Measurements from ENCODE around the gene ZCCHC14. TPM values are rescaled to one million over a fixed set of nuclear protein-coding genes. Genes with fewer than 3 reads are reported as not detected.
"Not testable (repeated sequence)": the region's sequence is repeated elsewhere in the genome, so short reads cannot be mapped to it uniquely, and the experiment has no call there.

The ZCCHC14 gene
- total and polyA plus RNA-seq, 2 of the 13 experiments (the other 11 are each of a cell fraction or from before 2014, with no cell fraction given): 12.4 to 12.5 TPM

DNA sequence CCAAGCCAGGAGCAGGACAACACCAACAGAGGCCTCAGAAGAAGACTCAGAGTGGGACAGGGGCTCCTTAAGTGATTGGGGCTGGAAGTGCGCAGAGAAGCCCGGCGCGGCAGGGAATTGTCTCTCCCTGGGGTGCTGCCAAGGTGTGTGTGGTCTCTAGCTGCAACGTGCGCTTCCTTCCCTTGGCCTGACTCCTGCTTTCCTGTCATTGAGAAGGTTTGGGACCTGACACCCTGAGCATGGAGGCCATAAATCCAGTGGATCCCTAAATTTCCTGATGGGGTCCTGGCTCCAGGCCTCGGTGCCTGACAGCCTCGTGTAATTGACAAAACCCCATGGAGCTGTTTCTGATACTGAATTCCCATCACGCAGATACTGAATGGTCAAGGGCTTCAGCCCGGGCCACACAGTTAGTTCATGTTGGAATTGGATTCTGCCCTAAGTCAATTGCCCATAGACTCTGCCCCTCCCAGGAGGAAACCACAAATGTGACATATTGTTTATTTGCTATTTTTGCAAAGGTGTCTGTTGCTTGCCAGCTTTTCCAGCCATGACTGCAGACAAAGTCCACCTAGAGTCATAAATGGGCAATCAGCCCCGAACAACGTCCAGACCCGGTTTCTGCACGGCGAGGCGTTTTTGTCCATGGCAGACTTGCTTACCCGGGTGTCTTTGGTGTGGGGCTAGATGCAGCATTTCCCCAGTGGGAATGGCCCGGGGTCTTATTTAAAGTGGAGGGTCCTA, 4.4 kb upstream of the ZCCHC14 start:
- 10% methylated on average over 16 of the region's 18 CpGs for WGBS (ENCODE audit: low lambda C conversion rate)
- H4K20me1 ChIP-seq (ENCODE audit: insufficient read depth, low read length); in situ Hi-C loops (cut with HindIII; ENCODE audit: extremely low pct_ligation_motif_present, low pct_unique_long_range_greater_than_20kb); BruUV-seq (replicated peaks); intact Hi-C loops (cut with micrococcal nuclease; ENCODE audit: unreplicated experiment); H3K27me3 ChIP-seq (ENCODE audit: control insufficient read depth in 1 of 2, insufficient read depth in 2 of 2, low read length in 2 of 2); H3K79me2 ChIP-seq (ENCODE audit: insufficient read depth, low read length); CTCF ChIA-PET (ENCODE audit: low intra/inter-chr PET ratio, low total read pairs); H3K36me3 ChIP-seq (replicated peaks in 1 of 2; ENCODE audit: control insufficient read depth in 1 of 2, insufficient read depth in 2 of 2, low read length in 2 of 2); H3K9me3 ChIP-seq (ENCODE audit: low read length); DNase-seq (ENCODE audit: low spot score); H2AFZ ChIP-seq (ENCODE audit: low read length); TF ChIP-seq HNF4G (CRISPR knock-in tag; IDR thresholded peaks at IDR 0.05; ENCODE audit: borderline replicate concordance, low read depth): not testable (repeated sequence)
- ATAC-seq (peak; percentile 55), FAIRE-seq (peak; percentile 92)
- H3K9ac ChIP-seq (ENCODE audit: insufficient read depth, low read depth, low read length): peak overlapping the region; percentile 27; the same call in 1 of the 2 replicates
- H3K4me2 ChIP-seq (ENCODE audit: low read depth, low read length): peak overlapping the region; percentile 87
- peak overlapping the region; percentile 47 for H3K27ac ChIP-seq (ENCODE audit: extremely low read length, insufficient read depth, low read length)
- POLR2A ChIA-PET: interaction anchor here (1.0 to 2.2 kb wide), 4 partner anchors 10 to 113 kb away, joined by 4 to 12 read pairs (median 6); partner anchors contain the start of gene FBXO31
- peak overlapping the region; percentile 3 to 60 (median 24); a peak in 3 of 6 replicates for H3K4me3 ChIP-seq (replicated peaks in 1 of 3; ENCODE audit: insufficient read depth in 1 of 3, low read depth in 2 of 3, low read length in 3 of 3)
- H3K4me1 ChIP-seq (ENCODE audit: insufficient read depth, low read length): peaks cover 88% of the 10 kb centered on the region
- TF ChIP-seq HNF4A (CRISPR knock-in tag; IDR thresholded peaks at IDR 0.05) (peak; percentile 72), ZNF232 (CRISPR knock-in tag; IDR thresholded peaks at IDR 0.05; ENCODE audit: borderline replicate concordance) (0 out of 2 replicates have a peak, but pooled peaks have one; percentile 25), ZNF709 (CRISPR knock-in tag; IDR thresholded peaks at IDR 0.05) (peak; percentile 58; the same call in 1 of the 2 replicates), ETV5 (CRISPR knock-in tag; IDR thresholded peaks at IDR 0.05; ENCODE audit: borderline replicate concordance) (peak; percentile 21; the same call in 1 of the 2 replicates), FOSL2 (CRISPR knock-in tag; IDR thresholded peaks at IDR 0.05) (0 out of 2 replicates have a peak, but pooled peaks have one; percentile 22), HNF4G (IDR thresholded peaks at IDR 0.05; ENCODE audit: borderline replicate concordance, low read depth, low read length) (0 out of 2 replicates have a peak, but pooled peaks have one; percentile 22), SAFB2 (CRISPR knock-in tag; IDR thresholded peaks at IDR 0.05; ENCODE audit: borderline replicate concordance, low read depth) (peak; percentile 61; the same call in 1 of the 2 replicates), ZSCAN20 (CRISPR knock-in tag; IDR thresholded peaks at IDR 0.05; ENCODE audit: borderline replicate concordance) (0 out of 2 replicates have a peak, but pooled peaks have one; percentile 33), ZMYM3 (CRISPR knock-in tag; IDR thresholded peaks at IDR 0.05) (peak; percentile 7; the same call in 1 of the 2 replicates)
- TF ChIP-seq, protein P1, sequence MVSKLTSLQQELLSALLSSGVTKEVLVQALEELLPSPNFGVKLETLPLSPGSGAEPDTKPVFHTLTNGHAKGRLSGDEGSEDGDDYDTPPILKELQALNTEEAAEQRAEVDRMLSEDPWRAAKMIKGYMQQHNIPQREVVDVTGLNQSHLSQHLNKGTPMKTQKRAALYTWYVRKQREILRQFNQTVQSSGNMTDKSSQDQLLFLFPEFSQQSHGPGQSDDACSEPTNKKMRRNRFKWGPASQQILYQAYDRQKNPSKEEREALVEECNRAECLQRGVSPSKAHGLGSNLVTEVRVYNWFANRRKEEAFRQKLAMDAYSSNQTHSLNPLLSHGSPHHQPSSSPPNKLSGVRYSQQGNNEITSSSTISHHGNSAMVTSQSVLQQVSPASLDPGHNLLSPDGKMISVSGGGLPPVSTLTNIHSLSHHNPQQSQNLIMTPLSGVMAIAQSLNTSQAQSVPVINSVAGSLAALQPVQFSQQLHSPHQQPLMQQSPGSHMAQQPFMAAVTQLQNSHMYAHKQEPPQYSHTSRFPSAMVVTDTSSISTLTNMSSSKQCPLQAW (CRISPR knock-in tag; IDR thresholded peaks at IDR 0.05): peak; percentile 50
- TF ChIP-seq, protein P2, sequence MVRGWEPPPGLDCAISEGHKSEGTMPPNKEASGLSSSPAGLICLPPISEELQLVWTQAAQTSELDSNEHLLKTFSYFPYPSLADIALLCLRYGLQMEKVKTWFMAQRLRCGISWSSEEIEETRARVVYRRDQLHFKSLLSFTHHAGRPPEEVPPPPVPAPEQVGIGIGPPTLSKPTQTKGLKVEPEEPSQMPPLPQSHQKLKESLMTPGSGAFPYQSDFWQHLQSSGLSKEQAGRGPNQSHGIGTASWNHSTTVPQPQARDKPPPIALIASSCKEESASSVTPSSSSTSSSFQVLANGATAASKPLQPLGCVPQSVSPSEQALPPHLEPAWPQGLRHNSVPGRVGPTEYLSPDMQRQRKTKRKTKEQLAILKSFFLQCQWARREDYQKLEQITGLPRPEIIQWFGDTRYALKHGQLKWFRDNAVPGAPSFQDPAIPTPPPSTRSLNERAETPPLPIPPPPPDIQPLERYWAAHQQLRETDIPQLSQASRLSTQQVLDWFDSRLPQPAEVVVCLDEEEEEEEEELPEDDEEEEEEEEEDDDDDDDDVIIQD (CRISPR knock-in tag; IDR thresholded peaks at IDR 0.05; ENCODE audit: low read depth): peak; percentile 47; the same call in 1 of the 2 replicates
- TF ChIP-seq, protein P3, sequence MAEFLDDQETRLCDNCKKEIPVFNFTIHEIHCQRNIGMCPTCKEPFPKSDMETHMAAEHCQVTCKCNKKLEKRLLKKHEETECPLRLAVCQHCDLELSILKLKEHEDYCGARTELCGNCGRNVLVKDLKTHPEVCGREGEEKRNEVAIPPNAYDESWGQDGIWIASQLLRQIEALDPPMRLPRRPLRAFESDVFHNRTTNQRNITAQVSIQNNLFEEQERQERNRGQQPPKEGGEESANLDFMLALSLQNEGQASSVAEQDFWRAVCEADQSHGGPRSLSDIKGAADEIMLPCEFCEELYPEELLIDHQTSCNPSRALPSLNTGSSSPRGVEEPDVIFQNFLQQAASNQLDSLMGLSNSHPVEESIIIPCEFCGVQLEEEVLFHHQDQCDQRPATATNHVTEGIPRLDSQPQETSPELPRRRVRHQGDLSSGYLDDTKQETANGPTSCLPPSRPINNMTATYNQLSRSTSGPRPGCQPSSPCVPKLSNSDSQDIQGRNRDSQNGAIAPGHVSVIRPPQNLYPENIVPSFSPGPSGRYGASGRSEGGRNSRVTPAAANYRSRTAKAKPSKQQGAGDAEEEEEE (CRISPR knock-in tag; IDR thresholded peaks at IDR 0.05; ENCODE audit: borderline replicate concordance): 0 out of 2 replicates have a peak, but pooled peaks have one; percentile 55
- TF ChIP-seq, protein P4, sequence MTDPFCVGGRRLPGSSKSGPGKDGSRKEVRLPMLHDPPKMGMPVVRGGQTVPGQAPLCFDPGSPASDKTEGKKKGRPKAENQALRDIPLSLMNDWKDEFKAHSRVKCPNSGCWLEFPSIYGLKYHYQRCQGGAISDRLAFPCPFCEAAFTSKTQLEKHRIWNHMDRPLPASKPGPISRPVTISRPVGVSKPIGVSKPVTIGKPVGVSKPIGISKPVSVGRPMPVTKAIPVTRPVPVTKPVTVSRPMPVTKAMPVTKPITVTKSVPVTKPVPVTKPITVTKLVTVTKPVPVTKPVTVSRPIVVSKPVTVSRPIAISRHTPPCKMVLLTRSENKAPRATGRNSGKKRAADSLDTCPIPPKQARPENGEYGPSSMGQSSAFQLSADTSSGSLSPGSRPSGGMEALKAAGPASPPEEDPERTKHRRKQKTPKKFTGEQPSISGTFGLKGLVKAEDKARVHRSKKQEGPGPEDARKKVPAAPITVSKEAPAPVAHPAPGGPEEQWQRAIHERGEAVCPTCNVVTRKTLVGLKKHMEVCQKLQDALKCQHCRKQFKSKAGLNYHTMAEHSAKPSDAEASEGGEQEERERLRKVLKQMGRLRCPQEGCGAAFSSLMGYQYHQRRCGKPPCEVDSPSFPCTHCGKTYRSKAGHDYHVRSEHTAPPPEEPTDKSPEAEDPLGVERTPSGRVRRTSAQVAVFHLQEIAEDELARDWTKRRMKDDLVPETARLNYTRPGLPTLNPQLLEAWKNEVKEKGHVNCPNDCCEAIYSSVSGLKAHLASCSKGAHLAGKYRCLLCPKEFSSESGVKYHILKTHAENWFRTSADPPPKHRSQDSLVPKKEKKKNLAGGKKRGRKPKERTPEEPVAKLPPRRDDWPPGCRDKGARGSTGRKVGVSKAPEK (CRISPR knock-in tag; IDR thresholded peaks at IDR 0.05; ENCODE audit: borderline replicate concordance): peak; percentile 33; the same call in 1 of the 2 replicates

Measured in HepG2 (cell line).